ENCODE measurements around the gene ADGRG3. TPM values are rescaled to one million over a fixed set of nuclear protein-coding genes. Genes with fewer than 3 reads are reported as not detected.

The ADGRG3 gene
- total RNA-seq, 1 donor from 2014 or later, result not detected

DNA sequence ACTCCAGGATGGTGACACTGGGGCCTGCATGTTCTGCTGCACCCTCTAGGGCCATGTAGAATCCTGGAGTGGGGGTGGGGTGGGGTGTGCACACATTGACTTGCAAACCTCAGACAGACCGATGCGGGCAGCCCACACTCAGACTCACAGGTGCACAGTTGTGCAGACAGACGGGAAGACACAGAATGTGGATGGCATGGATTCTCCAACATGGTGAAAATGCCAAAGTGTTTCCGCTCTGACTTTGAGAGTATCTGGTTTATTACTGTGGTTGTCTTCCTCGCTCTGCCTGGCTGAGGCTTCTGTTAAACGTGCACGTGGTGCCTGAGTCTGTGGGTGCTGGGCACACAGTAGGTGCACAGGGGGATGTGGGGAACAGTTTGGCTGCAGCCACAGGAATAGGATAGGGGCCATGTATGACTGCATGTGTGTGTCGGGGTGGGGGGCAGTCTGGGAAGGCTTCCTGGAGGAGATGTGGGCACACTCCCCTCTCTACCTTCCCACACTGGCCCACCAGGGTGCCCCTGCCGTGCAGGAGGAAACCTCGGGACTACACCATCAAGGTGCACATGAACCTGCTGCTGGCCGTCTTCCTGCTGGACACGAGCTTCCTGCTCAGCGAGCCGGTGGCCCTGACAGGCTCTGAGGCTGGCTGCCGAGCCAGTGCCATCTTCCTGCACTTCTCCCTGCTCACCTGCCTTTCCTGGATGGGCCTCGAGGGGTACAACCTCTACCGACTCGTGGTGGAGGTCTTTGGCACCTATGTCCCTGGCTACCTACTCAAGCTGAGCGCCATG is 9.0 kb upstream of the ADGRG3 start:
- no peaks in the 10 kb centered on the region for H3K27me3 Mint-ChIP-seq (ENCODE audit: low read depth)
- TF ChIP-seq, protein P1, sequence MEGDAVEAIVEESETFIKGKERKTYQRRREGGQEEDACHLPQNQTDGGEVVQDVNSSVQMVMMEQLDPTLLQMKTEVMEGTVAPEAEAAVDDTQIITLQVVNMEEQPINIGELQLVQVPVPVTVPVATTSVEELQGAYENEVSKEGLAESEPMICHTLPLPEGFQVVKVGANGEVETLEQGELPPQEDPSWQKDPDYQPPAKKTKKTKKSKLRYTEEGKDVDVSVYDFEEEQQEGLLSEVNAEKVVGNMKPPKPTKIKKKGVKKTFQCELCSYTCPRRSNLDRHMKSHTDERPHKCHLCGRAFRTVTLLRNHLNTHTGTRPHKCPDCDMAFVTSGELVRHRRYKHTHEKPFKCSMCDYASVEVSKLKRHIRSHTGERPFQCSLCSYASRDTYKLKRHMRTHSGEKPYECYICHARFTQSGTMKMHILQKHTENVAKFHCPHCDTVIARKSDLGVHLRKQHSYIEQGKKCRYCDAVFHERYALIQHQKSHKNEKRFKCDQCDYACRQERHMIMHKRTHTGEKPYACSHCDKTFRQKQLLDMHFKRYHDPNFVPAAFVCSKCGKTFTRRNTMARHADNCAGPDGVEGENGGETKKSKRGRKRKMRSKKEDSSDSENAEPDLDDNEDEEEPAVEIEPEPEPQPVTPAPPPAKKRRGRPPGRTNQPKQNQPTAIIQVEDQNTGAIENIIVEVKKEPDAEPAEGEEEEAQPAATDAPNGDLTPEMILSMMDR (IDR thresholded peaks at IDR 0.05), result no peak
- DNase-seq (ENCODE audit: low spot score), result no peak
- peaks cover 8% of the 10 kb centered on the region for H3K4me1 Mint-ChIP-seq (ENCODE audit: low read depth)
- no peak overlapping the region for H3K27ac Mint-ChIP-seq (ENCODE audit: unreplicated experiment)
- peaks cover 9% of the 10 kb centered on the region for H3K36me3 Mint-ChIP-seq (ENCODE audit: low read depth)
- no peaks in the 10 kb centered on the region for H3K9me3 Mint-ChIP-seq (ENCODE audit: low read depth)
- H3K4me3 Mint-ChIP-seq (ENCODE audit: unreplicated experiment), result no peak overlapping the region

DNA sequence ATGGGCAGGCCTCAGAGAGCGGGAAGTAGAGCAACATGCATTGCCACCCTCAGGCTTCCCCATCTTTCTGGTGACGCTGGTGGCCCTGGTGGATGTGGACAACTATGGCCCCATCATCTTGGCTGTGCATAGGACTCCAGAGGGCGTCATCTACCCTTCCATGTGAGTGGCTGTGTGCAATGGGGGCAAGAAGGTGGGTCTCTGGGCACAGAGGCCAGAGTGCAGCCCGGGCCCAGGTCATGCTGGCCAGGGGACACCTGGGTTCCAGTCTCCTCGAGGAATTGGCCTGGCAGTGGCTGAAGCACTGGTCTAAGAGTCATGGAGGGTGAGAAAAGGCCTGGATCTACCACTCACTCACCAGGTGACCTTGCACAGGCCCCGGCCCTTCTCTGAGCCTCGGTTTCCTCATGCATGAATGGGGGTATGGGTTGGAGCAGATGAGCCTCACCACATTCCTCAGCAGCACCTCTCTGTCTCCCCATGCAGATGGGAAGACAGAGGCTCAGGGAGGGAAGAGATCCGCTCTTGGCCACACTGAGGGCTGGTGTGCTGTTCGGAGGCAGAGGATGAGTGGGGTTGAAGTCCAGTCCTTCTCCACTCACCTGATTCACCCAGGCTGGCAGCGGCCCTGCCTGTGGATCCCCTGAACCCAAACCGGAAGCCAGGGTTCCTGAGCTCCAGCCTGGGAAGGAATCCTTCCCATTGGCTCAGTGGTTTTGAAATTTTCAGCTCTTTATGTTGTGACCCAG is 7.2 kb upstream of the ADGRG3 start:
- H3K36me3 Mint-ChIP-seq (ENCODE audit: low read depth), result peaks cover 15% of the 10 kb centered on the region
- no peak overlapping the region for H3K4me3 Mint-ChIP-seq (ENCODE audit: unreplicated experiment)
- no peaks in the 10 kb centered on the region for H3K4me1 Mint-ChIP-seq (ENCODE audit: low read depth)
- no peaks in the 10 kb centered on the region for H3K9me3 Mint-ChIP-seq (ENCODE audit: low read depth)
- no peaks in the 10 kb centered on the region for H3K27me3 Mint-ChIP-seq (ENCODE audit: low read depth)
- TF ChIP-seq, protein P1 (IDR thresholded peaks at IDR 0.05), result no peak
- no peak overlapping the region for H3K27ac Mint-ChIP-seq (ENCODE audit: unreplicated experiment)
- DNase-seq (ENCODE audit: low spot score), result peak; percentile 78

DNA sequence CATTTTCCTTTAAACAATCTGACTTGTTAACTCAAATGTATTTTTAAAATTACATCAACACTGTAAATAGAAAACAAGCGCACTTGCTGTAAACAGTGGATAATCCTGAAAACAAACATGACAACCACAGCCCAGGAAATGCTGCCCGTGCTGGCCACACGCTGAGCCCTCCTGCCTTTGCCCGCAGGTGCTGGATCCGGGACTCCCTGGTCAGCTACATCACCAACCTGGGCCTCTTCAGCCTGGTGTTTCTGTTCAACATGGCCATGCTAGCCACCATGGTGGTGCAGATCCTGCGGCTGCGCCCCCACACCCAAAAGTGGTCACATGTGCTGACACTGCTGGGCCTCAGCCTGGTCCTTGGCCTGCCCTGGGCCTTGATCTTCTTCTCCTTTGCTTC is 6.6 kb upstream of the ADGRG3 start:
- Mint-ChIP-seq H3K27me3 (ENCODE audit: low read depth) (no peaks in the 10 kb centered on the region), H3K4me1 (ENCODE audit: low read depth) (no peaks in the 10 kb centered on the region), H3K27ac (ENCODE audit: unreplicated experiment) (no peak overlapping the region), H3K36me3 (ENCODE audit: low read depth) (peaks cover 15% of the 10 kb centered on the region), H3K4me3 (ENCODE audit: unreplicated experiment) (no peak overlapping the region), H3K9me3 (ENCODE audit: low read depth) (no peaks in the 10 kb centered on the region)
- DNase-seq (ENCODE audit: low spot score), result no peak
- TF ChIP-seq, protein P1 (IDR thresholded peaks at IDR 0.05), result no peak

DNA sequence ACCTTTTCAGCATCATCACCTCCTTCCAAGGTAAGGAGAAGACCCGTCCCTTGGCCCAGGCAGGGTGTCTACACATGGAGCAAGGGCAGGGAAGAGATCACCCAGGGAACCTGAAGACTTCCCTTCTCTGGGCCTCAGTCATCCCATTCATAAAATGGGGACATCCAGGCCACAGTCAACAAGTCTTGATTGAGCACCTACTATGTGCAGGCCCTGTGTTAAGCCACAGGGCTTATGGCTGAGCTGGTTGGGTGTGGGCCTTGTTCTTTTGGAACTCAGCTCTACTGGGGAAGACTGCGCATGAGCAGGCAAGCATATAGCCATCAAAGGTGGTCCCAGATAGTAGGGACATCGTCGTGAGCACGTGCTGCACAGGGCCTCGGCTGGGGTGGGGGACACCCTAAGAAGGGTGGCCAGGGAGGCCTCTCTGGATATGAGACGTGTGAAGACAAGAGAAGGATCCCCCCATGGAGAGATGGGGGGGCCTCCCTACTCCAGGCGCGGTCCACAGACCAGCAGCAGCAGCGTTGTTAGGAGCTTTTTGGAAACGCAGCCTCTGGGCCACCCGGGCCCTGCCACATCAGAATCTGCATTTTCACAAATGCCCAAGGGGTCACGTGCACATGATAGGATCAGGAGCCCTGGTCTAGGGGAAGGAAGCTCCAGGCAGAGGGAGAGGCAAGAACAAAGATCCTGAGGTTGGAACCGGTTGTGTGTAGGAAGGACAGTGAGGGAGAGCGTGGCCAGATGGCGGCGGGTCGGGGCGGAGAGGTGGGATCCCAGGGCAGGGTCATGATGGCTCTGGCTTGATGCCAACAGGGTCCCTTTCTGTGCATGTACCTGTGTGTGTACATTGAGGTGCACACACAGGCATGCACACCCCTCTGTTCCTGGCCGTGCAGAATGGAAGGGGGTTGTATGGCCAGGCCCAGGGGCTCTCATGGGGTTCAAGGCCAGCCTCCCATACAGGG is 5.9 kb upstream of the ADGRG3 start:
- TF ChIP-seq, protein P1 (IDR thresholded peaks at IDR 0.05), result no peak
- Mint-ChIP-seq H3K4me1 (ENCODE audit: low read depth) (no peaks in the 10 kb centered on the region), H3K27ac (ENCODE audit: unreplicated experiment) (peak overlapping the region; percentile 22), H3K36me3 (ENCODE audit: low read depth) (peaks cover 15% of the 10 kb centered on the region), H3K4me3 (ENCODE audit: unreplicated experiment) (no peak overlapping the region), H3K27me3 (ENCODE audit: low read depth) (no peaks in the 10 kb centered on the region), H3K9me3 (ENCODE audit: low read depth) (no peaks in the 10 kb centered on the region)
- DNase-seq (ENCODE audit: low spot score), result peak; percentile 77
